HS-27A (cell line): ENCODE measurements around the gene POU4F1.

Experiments used
- DNase-seq: peaks from one replicate; pipeline ENCODE4 v3.0.0-alpha.2; 2012; ENCODE audit warnings: low read depth, missing footprints

The POU4F1 gene

DNA sequence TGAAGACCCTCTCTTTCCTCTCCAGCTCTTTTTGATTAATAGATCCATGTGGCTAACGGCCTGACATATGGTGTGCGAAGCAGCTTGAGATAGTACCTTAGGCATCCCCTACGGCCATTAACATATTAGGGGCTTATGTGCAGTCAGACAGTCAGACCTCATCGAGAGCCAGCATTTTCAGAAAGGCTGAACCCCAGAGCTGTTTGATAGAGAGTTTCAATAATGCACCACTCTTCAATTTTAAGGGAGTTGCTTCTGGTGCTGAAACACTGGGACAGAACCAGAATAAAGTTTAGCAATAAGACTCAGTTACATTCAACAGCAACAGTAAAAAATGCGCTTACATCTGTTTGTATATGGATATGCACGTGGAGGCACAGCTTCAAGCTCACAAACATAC lies 10.8 kb downstream of the POU4F1 start:
- DNase-seq, result no peak

DNA sequence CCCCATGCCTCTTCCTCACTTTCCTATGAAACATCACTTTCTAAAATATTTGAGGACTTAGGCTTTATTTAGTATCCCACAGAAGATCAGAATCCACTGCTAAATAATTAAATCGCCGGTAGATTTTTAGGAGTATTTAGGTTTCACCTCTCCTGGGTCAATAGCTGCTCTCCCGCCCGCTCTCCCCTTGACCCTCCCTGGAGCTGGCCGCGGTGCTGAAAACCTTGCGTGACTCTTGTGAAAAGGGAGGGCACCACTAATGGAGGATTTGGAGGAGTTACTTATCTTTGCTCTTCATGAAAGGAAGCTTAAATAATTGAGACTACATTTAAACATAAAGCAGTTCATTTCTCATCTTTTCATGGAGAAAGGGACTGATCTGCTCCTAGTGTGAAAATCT lies 14.1 kb downstream of the POU4F1 start:
- no peak for DNase-seq

DNA sequence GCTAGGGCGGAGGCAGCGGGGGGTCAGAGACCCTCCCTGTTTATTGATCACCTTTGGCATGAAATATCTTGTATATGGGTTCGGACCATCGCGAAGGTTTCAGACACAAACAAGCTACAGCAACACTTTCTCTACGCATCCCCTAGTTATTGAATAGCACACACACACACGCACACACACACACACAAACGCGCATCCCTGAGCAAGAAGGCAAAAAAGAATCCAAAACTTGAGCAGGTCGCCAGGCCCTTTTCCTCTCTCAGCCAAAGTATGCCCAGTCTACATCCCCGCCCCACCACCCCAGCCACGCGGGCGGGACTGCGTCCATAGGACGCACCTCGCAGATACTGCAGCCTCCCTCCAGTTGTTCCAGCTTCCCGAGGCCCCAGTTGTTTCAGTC lies 16.0 kb downstream of the POU4F1 start:
- DNase-seq, result no peak

DNA sequence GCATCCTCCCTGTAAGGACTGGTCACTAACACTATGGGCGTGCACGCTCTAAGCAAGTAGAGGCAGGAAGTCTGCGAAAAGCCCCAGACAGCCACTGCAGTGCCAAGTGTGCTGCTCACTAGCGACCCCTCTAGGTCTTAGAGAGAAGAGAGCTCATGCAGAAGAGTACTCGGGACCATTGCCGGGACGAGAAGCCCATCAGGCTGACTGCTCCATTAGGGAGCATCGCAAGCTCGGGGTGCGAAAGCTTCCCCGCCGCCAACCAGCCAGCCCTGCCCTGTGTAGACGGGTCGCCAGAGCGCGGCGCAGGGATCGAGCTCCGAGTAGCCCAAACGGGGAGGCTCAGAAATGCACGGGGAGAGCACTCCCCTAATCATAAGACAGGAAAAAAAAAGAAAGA lies 16.6 kb downstream of the POU4F1 start:
- DNase-seq, result no peak

DNA sequence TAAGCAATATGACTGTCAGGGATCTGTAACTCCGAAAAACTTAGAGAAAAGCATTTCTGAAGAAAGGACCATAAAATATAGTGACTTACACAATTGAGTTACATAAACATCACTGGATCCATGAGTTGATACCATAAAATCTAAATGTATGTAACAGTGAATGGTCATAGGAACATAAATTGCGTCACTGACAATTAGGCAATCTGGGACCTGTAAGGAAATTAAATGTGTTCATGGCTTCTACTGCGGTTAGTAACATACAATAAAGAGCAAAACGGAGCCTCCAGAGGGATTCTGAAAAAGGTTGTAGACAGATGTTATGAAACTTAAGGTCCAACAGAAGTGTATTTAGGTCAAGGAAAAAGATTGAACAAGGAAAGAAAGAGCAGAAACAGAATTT lies 27.1 kb downstream of the POU4F1 start:
- no peak for DNase-seq

DNA sequence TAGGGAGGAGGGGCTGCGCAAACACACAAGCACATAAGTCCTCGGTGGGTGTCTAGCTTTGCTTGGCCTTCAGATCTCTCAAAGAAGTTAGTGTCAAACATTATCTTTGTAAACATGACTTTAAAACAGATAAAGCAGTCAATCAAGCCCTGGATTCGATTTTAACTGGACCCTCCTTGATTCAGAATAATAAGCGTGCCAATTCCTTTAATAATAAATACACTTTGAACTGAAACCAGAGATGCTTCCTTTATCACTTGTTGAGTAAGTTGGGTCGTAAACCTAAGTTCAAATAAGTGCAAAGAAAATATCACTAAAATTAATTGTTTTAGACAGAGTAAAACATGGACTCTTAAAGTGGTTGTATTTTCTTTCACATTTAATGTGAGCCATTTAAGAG lies 30.9 kb downstream of the POU4F1 start:
- DNase-seq, result no peak

DNA sequence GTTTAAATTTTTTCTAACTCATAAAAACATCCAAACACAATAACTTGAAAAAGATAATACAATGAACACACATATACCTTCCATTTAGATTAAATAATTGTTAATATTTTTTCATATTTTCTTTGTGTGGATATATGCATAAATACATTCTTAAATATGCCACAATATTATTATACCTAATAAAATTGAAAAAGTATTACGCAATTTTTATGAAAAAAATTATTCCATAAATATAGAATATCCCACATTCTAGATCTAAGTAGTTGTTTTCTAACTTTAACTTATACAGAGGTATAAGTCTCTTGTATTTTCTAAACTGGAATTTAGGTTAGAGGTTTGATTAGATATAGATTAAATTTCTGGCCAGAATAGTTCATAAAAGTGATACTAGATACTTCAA lies 34.3 kb downstream of the POU4F1 start:
- no peak for DNase-seq

DNA sequence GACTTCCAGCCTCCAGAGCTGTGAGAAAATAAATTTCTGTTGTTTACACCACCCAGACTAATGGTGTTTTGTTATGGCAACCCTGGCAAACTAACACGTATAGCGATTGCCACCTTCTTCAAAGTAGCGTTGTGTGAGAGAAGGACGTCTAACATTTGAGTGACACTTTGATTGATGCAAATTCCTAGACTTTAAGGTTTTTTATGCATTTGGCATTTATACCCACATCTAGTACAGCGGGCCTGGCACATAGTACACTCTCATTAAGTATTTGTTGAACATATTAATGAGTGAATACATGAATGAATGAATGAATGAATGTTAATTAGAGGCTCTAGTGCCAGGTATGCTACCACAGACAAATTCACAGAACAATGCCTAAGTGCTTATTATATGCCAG lies 36.7 kb downstream of the POU4F1 start:
- no peak for DNase-seq

DNA sequence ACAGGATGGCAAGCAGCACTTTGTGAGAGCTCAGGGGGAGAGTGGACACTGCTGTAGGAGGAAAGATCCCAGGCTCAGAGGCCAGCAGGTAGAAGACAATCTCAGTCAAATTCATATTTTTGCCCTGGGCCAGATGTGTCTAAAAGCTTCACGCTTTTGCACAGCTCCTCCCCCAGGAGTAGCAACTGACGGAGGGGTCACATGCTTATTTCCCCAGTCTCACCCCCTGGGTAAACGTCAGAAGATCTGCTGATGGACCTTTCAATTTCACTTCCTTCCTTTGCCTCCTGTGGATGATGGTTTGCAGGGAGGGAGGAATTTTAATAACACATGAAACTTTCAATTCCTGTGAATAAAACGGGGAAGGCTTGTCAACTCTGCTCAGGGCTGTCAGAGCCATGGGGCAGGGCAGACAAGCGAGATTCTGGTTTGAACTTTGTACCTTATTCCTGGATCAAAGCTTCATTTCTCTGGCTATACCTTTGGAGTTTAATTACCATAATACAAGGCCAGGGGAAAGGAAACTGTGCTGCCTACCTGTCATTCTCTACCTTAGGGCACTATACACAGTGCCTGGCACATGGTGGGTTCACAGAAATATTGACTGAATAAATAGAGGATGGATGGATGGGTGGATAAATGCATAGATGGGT lies 41.0 kb downstream of the POU4F1 start:
- no peak for DNase-seq
